Neutrophil (primary cell): ENCODE data around the gene ROBO2.

ENCODE experiments used
- H3K27ac ChIP-seq: fragments of 200-600 bp; sonication (generic); 2 replicates; pipeline ENCODE4 v1.5.1; 2016; ENCODE audit warnings: mild to moderate bottlenecking, moderate library complexity
- H3K27me3 ChIP-seq: fragments of 200-600 bp; sonication (generic); 2 replicates; pipeline ENCODE4 v1.6.0; 2016; ENCODE audit warnings: mild to moderate bottlenecking
- H3K36me3 ChIP-seq: fragments of 200-600 bp; sonication (generic); 2 replicates; pipeline ENCODE4 v1.5.1; 2017
- H3K4me1 ChIP-seq, 2 experiments: fragments of 200-600 bp in 1 of 2; sonication (generic) in 1 of 2; 1 replicate in 1 of 2; 2 replicates in 1 of 2; pipeline versions ENCODE4 v1.5.1 to v1.6.1; 2013 to 2016; ENCODE audit warnings: low read depth in 1 of 2, low read length in 1 of 2, mild to moderate bottlenecking in 1 of 2, moderate library complexity in 1 of 2; ENCODE audit not compliant: control insufficient read depth in 1 of 2, insufficient read depth in 1 of 2
- H3K4me3 ChIP-seq, 2 experiments: fragments of 200-600 bp in 1 of 2; sonication (generic) in 1 of 2; 1 replicate in 1 of 2; 2 replicates in 1 of 2; pipeline ENCODE4 v1.5.1; 2013 to 2016; ENCODE audit warnings: low read depth in 1 of 2, low read length in 1 of 2, mild to moderate bottlenecking in 1 of 2, moderate library complexity in 1 of 2
- H3K9me3 ChIP-seq: fragments of 200-600 bp; sonication (generic); 2 replicates; pipeline ENCODE4 v1.5.1; 2016
- TF ChIP-seq, protein P1 (sequence below): fragments of 200-600 bp; sonication (generic); IDR thresholded peaks from 2 replicates; pipeline ENCODE4 v1.5.1; 2016; ENCODE audit warnings: antibody characterized with exemption

ROBO2 gene

DNA sequence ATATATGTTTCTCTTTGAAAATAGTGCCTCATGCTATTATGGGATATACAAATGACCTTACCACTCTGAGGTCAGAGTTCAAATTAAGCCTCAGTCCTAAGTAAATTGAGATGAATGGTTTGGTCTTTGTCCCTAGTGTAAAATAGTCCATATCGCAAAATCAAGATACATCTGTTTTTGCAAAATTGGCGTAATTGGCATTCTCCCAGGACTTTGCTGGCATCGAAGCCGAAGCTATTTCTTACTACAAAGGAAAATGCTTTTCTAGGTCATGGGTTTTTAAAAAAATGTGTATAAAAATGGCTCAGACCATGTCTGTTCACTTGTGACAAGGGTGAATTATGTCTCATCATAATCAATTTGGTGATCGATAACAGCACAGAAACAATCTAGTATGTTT lies 25.9 kb downstream of the ROBO2 start:
- no peaks in the 10 kb centered on the region for H3K4me1 ChIP-seq
- no peak overlapping the region for H3K27ac ChIP-seq
- no peaks in the 10 kb centered on the region for H3K27me3 ChIP-seq
- no peaks in the 10 kb centered on the region for H3K9me3 ChIP-seq
- no peak overlapping the region for H3K4me3 ChIP-seq
- no peaks in the 10 kb centered on the region for H3K36me3 ChIP-seq
- TF ChIP-seq, protein P1, sequence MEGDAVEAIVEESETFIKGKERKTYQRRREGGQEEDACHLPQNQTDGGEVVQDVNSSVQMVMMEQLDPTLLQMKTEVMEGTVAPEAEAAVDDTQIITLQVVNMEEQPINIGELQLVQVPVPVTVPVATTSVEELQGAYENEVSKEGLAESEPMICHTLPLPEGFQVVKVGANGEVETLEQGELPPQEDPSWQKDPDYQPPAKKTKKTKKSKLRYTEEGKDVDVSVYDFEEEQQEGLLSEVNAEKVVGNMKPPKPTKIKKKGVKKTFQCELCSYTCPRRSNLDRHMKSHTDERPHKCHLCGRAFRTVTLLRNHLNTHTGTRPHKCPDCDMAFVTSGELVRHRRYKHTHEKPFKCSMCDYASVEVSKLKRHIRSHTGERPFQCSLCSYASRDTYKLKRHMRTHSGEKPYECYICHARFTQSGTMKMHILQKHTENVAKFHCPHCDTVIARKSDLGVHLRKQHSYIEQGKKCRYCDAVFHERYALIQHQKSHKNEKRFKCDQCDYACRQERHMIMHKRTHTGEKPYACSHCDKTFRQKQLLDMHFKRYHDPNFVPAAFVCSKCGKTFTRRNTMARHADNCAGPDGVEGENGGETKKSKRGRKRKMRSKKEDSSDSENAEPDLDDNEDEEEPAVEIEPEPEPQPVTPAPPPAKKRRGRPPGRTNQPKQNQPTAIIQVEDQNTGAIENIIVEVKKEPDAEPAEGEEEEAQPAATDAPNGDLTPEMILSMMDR, result no peak

DNA sequence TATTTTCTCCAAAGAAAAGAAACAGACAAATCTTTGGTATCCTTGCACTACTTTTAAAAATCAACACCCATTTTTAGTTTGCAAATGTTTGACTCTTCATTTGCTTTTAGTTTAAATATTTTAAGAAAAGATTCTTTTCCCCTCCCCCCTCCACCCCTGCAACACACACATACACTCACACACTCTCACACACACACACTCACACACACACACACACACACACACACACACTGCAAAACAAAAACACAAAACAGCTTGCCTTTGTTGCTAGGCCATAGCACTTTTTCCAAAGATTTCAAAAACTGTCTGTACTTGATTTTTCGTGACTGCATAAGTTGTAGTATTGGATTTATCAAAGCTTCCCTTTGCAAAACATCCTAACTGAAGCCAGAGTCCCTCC lies 26.9 kb downstream of the ROBO2 start:
- no peaks in the 10 kb centered on the region for H3K4me1 ChIP-seq
- H3K27ac ChIP-seq, result no peak overlapping the region
- no peak overlapping the region for H3K4me3 ChIP-seq
- no peaks in the 10 kb centered on the region for H3K36me3 ChIP-seq
- H3K27me3 ChIP-seq, result no peaks in the 10 kb centered on the region
- TF ChIP-seq, protein P1, result no peak
- H3K9me3 ChIP-seq, result no peaks in the 10 kb centered on the region

DNA sequence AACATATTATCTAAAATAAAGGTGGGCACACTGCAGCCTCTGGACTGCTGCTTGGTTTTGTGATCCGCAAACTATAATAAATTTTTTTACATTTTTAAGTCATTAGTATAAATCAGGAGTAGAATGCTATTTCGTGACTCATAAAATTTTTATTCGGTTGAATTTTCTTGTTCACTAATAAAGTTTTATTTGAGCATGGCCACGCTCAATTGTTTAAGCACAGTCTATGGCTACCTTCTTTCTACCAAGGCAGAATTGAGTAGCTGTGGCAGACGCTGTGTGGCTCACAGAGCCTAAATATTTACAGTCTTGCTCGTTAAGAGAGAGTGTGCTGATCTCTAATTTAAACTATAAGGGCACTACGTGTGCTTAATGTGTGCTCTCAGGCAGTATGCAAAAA lies 28.9 kb downstream of the ROBO2 start:
- Histone ChIP-seq H3K4me3 (no peak overlapping the region), H3K27ac (no peak overlapping the region), H3K36me3 (no peaks in the 10 kb centered on the region), H3K4me1 (no peaks in the 10 kb centered on the region), H3K9me3 (no peaks in the 10 kb centered on the region), H3K27me3 (no peaks in the 10 kb centered on the region)
- TF ChIP-seq, protein P1, result no peak

DNA sequence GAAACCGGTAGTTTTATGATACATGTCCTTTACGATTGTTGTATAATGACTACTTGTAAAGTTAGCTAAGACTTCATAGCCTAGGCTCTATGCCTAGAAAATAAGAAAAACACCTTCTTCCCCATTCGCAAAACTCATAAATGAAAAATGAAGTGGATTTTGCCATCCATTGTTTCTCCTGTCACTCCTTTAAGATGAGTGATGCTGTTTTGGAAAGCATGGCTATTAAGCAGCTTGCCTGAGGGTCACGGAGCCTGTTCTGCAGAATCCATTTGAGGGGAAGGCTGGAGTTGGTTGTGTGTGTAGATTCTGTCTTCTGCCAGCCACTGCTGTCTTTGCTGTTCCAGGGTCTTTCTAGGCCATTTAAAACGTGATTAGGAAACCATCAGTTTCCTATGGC lies 31.5 kb downstream of the ROBO2 start:
- Histone ChIP-seq H3K4me1 (no peaks in the 10 kb centered on the region), H3K27me3 (no peaks in the 10 kb centered on the region)
- TF ChIP-seq, protein P1, result no peak

DNA sequence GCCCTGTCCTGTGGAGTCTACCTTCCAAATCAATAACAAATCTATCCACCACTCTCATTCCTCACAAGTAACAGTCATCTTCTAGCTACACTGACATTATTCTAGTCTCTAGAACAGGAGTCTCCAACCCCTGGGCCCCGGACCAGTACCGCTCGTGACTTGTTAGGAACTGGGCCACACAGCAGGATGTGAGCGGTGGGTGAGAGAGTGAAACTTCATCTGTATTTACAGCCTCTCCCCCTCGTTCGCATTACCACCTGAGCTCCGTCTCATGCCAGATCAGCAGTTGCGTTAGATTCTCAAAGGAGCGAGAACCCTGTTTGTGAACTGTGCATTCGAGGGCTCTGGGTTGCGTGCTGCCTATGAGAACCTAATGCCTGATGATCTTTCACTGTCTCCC lies 31.9 kb downstream of the ROBO2 start:
- H3K4me3 ChIP-seq, result no peak overlapping the region
- no peaks in the 10 kb centered on the region for H3K9me3 ChIP-seq
- no peaks in the 10 kb centered on the region for H3K4me1 ChIP-seq
- TF ChIP-seq, protein P1, result no peak
- no peaks in the 10 kb centered on the region for H3K36me3 ChIP-seq
- no peaks in the 10 kb centered on the region for H3K27me3 ChIP-seq
- H3K27ac ChIP-seq, result no peak overlapping the region

More for the DNA sequence above, 31.5 kb downstream of the ROBO2 start:
- Histone ChIP-seq H3K36me3 (no peaks in the 10 kb centered on the region), H3K9me3 (no peaks in the 10 kb centered on the region), H3K4me3 (no peak overlapping the region), H3K27ac (no peak overlapping the region)

DNA sequence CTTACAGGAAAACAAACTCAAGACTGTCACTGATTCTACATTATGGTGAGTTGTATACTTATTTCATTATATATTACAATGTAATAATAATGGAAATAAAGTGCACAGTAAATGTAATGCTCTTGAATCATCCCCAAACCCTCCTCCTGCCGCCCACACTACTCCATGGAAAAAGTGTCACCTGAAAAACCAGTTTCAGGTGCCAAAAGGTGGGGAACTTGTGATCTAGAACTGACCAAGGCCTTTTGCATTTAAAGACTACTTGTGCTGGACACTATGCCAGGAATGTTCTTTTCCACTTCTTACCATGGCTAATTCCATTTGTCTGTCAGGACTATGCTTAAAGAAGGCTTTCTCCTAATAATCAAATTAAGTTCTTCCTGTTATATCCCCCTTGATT lies 32.3 kb downstream of the ROBO2 start:
- Histone ChIP-seq H3K4me3 (no peak overlapping the region), H3K4me1 (no peaks in the 10 kb centered on the region), H3K9me3 (no peaks in the 10 kb centered on the region), H3K36me3 (no peaks in the 10 kb centered on the region), H3K27ac (no peak overlapping the region), H3K27me3 (no peaks in the 10 kb centered on the region)
- TF ChIP-seq, protein P1, result no peak
